ENCODE measurements around the gene DST. TPM values are rescaled to one million over a fixed set of nuclear protein-coding genes. Genes with fewer than 3 reads are reported as not detected.

Gene DST
- total RNA-seq, 2 donors from 2014 or later, result 101 to 113 TPM

- Histone ChIP-seq H3K4me3 (ENCODE audit: low read length) (peak overlapping the region; percentile 83), H3K27me3 (ENCODE audit: control insufficient read depth, insufficient read depth, low read length, poor library complexity, severe bottlenecking) (no peaks in the 10 kb centered on the region), H3K4me1 (ENCODE audit: control insufficient read depth, insufficient read depth, low read length) (peaks cover 5% of the 10 kb centered on the region), H3K9me3 (ENCODE audit: control insufficient read depth, low read length) (no peaks in the 10 kb centered on the region), H3K27ac (ENCODE audit: low read depth, low read length) (peak overlapping the region; percentile 91), H3K36me3 (ENCODE audit: control insufficient read depth, insufficient read depth, low read length) (no peaks in the 10 kb centered on the region), H3K9ac (ENCODE audit: extremely low read depth, low read length, poor library complexity, severe bottlenecking) (peak overlapping the region; percentile 79)
- Mint-ChIP-seq H3K36me3 (ENCODE audit: low read depth) (no peaks in the 10 kb centered on the region), H3K27ac (no peak overlapping the region), H3K4me1 (peaks cover 7% of the 10 kb centered on the region), H3K27me3 (ENCODE audit: insufficient read depth) (no peaks in the 10 kb centered on the region), H3K4me3 (no peak overlapping the region), H3K9me3 (no peaks in the 10 kb centered on the region)
- WGBS, 2 experiments (ENCODE audit: insufficient coverage in 1 of 2, insufficient read length in 1 of 2), result 1 to 2% methylated on average over 22 to 49 of the region's 50 CpGs
- peak; percentile 98 for DNase-seq
- peak; percentile 41 for TF ChIP-seq CTCF (conservative IDR thresholded peaks at IDR 0.05)
Observed at GRCh38 chr6:56542364-56543331, 100.0 kb downstream of the DST start.

- H3K4me3 Mint-ChIP-seq, result no peak overlapping the region
- peak overlapping the region; percentile 91 for H3K27ac ChIP-seq (ENCODE audit: low read depth, low read length)
- no peaks in the 10 kb centered on the region for H3K27me3 Mint-ChIP-seq (ENCODE audit: insufficient read depth)
- H3K9me3 Mint-ChIP-seq, result no peaks in the 10 kb centered on the region
- H3K27ac Mint-ChIP-seq, result no peak overlapping the region
- no peaks in the 10 kb centered on the region for H3K27me3 ChIP-seq (ENCODE audit: control insufficient read depth, insufficient read depth, low read length, poor library complexity, severe bottlenecking)
- H3K36me3 Mint-ChIP-seq (ENCODE audit: low read depth), result no peaks in the 10 kb centered on the region
- H3K4me1 ChIP-seq (ENCODE audit: control insufficient read depth, insufficient read depth, low read length), result peaks cover 5% of the 10 kb centered on the region
- peaks cover under 1% of the 10 kb centered on the region for H3K36me3 ChIP-seq (ENCODE audit: control insufficient read depth, insufficient read depth, low read length)
- peak overlapping the region; percentile 79 for H3K9ac ChIP-seq (ENCODE audit: extremely low read depth, low read length, poor library complexity, severe bottlenecking)
- no peak for TF ChIP-seq CTCF (conservative IDR thresholded peaks at IDR 0.05)
- H3K4me3 ChIP-seq (ENCODE audit: low read length), result peak overlapping the region; percentile 83
- 36 to 41% methylated on average over 3 of the region's 3 CpGs for WGBS, 2 experiments (ENCODE audit: insufficient coverage in 1 of 2, insufficient read length in 1 of 2)
- no peaks in the 10 kb centered on the region for H3K9me3 ChIP-seq (ENCODE audit: control insufficient read depth, low read length)
- DNase-seq, result no peak
- peaks cover 7% of the 10 kb centered on the region for H3K4me1 Mint-ChIP-seq
Observed at GRCh38 chr6:56541741-56542360, 100.8 kb downstream of the DST start.

- DNase-seq, result no peak
- H3K36me3 ChIP-seq (ENCODE audit: control insufficient read depth, insufficient read depth, low read length), result peaks cover 8% of the 10 kb centered on the region
- Mint-ChIP-seq H3K4me3 (no peak overlapping the region), H3K36me3 (ENCODE audit: low read depth) (no peaks in the 10 kb centered on the region), H3K27ac (no peak overlapping the region), H3K4me1 (peaks cover 7% of the 10 kb centered on the region), H3K9me3 (no peaks in the 10 kb centered on the region), H3K27me3 (ENCODE audit: insufficient read depth) (no peaks in the 10 kb centered on the region)
- no peak overlapping the region for H3K27ac ChIP-seq (ENCODE audit: low read depth, low read length)
- no peak for TF ChIP-seq CTCF (conservative IDR thresholded peaks at IDR 0.05)
- no peaks in the 10 kb centered on the region for H3K27me3 ChIP-seq (ENCODE audit: control insufficient read depth, insufficient read depth, low read length, poor library complexity, severe bottlenecking)
- H3K9me3 ChIP-seq (ENCODE audit: control insufficient read depth, low read length), result no peaks in the 10 kb centered on the region
- 82 to 88% methylated on average over 7 to 11 of the region's 11 CpGs for WGBS, 2 experiments (ENCODE audit: insufficient coverage in 1 of 2, insufficient read length in 1 of 2)
- H3K4me3 ChIP-seq (ENCODE audit: low read length), result peak overlapping the region; percentile 83
- peaks cover 5% of the 10 kb centered on the region for H3K4me1 ChIP-seq (ENCODE audit: control insufficient read depth, insufficient read depth, low read length)
- no peak overlapping the region for H3K9ac ChIP-seq (ENCODE audit: extremely low read depth, low read length, poor library complexity, severe bottlenecking)
Observed at GRCh38 chr6:56541030-56541600, 101.6 kb downstream of the DST start.

Measured in endodermal cell (in vitro differentiated cells).